ENCODE measurements around the gene PDE4D. TPM values are rescaled to one million over a fixed set of nuclear protein-coding genes. Genes with fewer than 3 reads are reported as not detected.

PDE4D gene
- total RNA-seq, 1 experiment from 2014 or later, result 3.3 TPM

DNA sequence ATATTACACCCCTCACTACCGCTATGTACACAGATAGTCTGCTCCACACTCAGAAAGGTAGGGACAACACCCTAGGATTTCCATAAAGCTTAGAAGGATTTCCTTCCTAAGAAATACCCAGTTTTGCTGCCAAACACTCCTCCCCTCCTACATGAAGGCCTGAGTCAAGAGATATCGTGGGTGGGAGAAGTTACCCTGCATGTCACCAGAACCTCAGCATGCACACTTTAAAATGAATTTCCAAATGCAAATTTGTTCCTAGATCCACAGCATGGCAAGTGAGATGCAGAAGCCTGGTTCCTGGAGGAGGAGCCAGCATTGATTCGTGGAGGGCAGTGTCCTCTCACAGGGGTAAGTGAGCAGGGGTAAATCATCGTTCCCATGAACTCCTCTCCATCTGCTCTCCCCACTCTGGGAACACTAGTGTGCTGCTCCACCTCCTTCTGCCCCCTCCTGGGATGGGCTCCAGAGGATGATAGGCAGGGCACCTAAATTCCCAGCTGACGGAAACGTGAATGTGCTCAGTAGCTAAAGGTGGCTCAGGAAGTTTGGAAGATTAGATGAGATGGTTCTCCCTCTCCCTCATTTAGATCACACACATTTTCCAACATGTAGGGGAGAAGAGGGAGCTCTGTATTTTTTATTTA is 76.7 kb downstream of the PDE4D start (continued):
- TF ChIP-seq, protein P1, sequence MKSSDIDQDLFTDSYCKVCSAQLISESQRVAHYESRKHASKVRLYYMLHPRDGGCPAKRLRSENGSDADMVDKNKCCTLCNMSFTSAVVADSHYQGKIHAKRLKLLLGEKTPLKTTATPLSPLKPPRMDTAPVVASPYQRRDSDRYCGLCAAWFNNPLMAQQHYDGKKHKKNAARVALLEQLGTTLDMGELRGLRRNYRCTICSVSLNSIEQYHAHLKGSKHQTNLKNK (CRISPR knock-in tag; IDR thresholded peaks at IDR 0.05), result no peak
- TF ChIP-seq, protein P2, sequence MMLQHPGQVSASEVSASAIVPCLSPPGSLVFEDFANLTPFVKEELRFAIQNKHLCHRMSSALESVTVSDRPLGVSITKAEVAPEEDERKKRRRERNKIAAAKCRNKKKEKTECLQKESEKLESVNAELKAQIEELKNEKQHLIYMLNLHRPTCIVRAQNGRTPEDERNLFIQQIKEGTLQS (CRISPR knock-in tag; conservative IDR thresholded peaks at IDR 0.05), result no peak
- TF ChIP-seq, protein P3, sequence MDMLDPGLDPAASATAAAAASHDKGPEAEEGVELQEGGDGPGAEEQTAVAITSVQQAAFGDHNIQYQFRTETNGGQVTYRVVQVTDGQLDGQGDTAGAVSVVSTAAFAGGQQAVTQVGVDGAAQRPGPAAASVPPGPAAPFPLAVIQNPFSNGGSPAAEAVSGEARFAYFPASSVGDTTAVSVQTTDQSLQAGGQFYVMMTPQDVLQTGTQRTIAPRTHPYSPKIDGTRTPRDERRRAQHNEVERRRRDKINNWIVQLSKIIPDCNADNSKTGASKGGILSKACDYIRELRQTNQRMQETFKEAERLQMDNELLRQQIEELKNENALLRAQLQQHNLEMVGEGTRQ (CRISPR knock-in tag; IDR thresholded peaks at IDR 0.05), result no peak
- TF ChIP-seq FOXP1 (CRISPR knock-in tag; IDR thresholded peaks at IDR 0.05; ENCODE audit: borderline replicate concordance), result no peak
- TF ChIP-seq ZNF671 (CRISPR knock-in tag; IDR thresholded peaks at IDR 0.05), result no peak
- TF ChIP-seq, protein P4, sequence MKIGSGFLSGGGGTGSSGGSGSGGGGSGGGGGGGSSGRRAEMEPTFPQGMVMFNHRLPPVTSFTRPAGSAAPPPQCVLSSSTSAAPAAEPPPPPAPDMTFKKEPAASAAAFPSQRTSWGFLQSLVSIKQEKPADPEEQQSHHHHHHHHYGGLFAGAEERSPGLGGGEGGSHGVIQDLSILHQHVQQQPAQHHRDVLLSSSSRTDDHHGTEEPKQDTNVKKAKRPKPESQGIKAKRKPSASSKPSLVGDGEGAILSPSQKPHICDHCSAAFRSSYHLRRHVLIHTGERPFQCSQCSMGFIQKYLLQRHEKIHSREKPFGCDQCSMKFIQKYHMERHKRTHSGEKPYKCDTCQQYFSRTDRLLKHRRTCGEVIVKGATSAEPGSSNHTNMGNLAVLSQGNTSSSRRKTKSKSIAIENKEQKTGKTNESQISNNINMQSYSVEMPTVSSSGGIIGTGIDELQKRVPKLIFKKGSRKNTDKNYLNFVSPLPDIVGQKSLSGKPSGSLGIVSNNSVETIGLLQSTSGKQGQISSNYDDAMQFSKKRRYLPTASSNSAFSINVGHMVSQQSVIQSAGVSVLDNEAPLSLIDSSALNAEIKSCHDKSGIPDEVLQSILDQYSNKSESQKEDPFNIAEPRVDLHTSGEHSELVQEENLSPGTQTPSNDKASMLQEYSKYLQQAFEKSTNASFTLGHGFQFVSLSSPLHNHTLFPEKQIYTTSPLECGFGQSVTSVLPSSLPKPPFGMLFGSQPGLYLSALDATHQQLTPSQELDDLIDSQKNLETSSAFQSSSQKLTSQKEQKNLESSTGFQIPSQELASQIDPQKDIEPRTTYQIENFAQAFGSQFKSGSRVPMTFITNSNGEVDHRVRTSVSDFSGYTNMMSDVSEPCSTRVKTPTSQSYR (CRISPR knock-in tag; IDR thresholded peaks at IDR 0.05), result no peak
- TF ChIP-seq PRRX2 (CRISPR knock-in tag; IDR thresholded peaks at IDR 0.05), result no peak
- no peak for TF ChIP-seq CREM (CRISPR knock-in tag; IDR thresholded peaks at IDR 0.05)
- TF ChIP-seq, protein P5, sequence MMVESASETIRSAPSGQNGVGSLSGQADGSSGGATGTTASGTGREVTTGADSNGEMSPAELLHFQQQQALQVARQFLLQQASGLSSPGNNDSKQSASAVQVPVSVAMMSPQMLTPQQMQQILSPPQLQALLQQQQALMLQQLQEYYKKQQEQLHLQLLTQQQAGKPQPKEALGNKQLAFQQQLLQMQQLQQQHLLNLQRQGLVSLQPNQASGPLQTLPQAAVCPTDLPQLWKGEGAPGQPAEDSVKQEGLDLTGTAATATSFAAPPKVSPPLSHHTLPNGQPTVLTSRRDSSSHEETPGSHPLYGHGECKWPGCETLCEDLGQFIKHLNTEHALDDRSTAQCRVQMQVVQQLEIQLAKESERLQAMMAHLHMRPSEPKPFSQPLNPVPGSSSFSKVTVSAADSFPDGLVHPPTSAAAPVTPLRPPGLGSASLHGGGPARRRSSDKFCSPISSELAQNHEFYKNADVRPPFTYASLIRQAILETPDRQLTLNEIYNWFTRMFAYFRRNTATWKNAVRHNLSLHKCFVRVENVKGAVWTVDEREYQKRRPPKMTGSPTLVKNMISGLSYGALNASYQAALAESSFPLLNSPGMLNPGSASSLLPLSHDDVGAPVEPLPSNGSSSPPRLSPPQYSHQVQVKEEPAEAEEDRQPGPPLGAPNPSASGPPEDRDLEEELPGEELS (CRISPR knock-in tag; IDR thresholded peaks at IDR 0.05), result no peak
- no peak for TF ChIP-seq TEAD4 (CRISPR knock-in tag; IDR thresholded peaks at IDR 0.05)

DNA sequence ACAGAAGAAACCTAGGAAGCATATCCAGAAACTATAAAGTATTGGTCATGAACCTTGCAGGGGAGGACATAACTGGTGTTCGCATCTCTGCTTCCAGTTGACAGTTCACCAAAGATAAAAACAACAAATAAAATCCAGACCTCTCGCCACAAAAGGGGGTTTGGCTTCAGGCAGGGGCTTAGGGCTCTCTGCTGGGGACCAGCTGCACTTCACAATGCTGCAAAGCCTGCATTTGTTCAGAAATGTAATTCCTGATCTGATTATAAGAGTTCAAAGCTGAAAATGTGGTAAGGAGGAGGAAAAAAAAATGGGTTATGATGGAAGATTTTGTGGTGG is 79.0 kb downstream of the PDE4D start:
- DNase-seq (ENCODE audit: low spot score) (no peak), ATAC-seq (no peak)
- peaks cover 3% of the 10 kb centered on the region; the same call in 1 of the 2 replicates for H3K27me3 Mint-ChIP-seq (ENCODE audit: low read depth)
- POLR2A ChIA-PET, result interaction anchor here (0.6 kb wide), 1 partner anchor 326 kb away, joined by 3 read pairs; no protein-coding TSS in a partner anchor
- no peaks in the 10 kb centered on the region for H3K9me3 Mint-ChIP-seq
- no peaks in the 10 kb centered on the region for H3K36me3 Mint-ChIP-seq
- no peak overlapping the region for H3K27ac Mint-ChIP-seq
- 0 out of 2 replicates have a peak, but pooled peaks cover 4% of the 10 kb centered on the region for H3K4me1 Mint-ChIP-seq
- TF ChIP-seq, protein P6, sequence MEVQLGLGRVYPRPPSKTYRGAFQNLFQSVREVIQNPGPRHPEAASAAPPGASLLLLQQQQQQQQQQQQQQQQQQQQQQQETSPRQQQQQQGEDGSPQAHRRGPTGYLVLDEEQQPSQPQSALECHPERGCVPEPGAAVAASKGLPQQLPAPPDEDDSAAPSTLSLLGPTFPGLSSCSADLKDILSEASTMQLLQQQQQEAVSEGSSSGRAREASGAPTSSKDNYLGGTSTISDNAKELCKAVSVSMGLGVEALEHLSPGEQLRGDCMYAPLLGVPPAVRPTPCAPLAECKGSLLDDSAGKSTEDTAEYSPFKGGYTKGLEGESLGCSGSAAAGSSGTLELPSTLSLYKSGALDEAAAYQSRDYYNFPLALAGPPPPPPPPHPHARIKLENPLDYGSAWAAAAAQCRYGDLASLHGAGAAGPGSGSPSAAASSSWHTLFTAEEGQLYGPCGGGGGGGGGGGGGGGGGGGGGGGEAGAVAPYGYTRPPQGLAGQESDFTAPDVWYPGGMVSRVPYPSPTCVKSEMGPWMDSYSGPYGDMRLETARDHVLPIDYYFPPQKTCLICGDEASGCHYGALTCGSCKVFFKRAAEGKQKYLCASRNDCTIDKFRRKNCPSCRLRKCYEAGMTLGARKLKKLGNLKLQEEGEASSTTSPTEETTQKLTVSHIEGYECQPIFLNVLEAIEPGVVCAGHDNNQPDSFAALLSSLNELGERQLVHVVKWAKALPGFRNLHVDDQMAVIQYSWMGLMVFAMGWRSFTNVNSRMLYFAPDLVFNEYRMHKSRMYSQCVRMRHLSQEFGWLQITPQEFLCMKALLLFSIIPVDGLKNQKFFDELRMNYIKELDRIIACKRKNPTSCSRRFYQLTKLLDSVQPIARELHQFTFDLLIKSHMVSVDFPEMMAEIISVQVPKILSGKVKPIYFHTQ (CRISPR knock-in tag; IDR thresholded peaks at IDR 0.05), result no peak
- no peak for TF ChIP-seq RELA (CRISPR knock-in tag; IDR thresholded peaks at IDR 0.05; ENCODE audit: borderline replicate concordance)
- TF ChIP-seq ELF4 (CRISPR knock-in tag; IDR thresholded peaks at IDR 0.05; ENCODE audit: low read depth), result no peak
- TF ChIP-seq TEAD1 (CRISPR knock-in tag; IDR thresholded peaks at IDR 0.05), result no peak
- no peak for TF ChIP-seq ZNF121 (CRISPR knock-in tag; IDR thresholded peaks at IDR 0.05)
- no peak for TF ChIP-seq FOXK1 (CRISPR knock-in tag; IDR thresholded peaks at IDR 0.05)
- TF ChIP-seq, protein P7, sequence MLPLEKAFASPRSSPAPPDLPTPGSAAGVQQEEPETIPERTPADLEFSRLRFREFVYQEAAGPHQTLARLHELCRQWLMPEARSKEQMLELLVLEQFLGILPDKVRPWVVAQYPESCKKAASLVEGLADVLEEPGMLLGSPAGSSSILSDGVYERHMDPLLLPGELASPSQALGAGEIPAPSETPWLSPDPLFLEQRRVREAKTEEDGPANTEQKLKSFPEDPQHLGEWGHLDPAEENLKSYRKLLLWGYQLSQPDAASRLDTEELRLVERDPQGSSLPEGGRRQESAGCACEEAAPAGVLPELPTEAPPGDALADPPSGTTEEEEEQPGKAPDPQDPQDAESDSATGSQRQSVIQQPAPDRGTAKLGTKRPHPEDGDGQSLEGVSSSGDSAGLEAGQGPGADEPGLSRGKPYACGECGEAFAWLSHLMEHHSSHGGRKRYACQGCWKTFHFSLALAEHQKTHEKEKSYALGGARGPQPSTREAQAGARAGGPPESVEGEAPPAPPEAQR (CRISPR knock-in tag; IDR thresholded peaks at IDR 0.05), result no peak
- TF ChIP-seq, protein P3 (CRISPR knock-in tag; IDR thresholded peaks at IDR 0.05), result no peak
- CTCF ChIA-PET, result interaction anchor here (0.8 to 2.3 kb wide), 14 partner anchors 8 to 472 kb away, joined by 3 to 30 read pairs (median 4); no protein-coding TSS in a partner anchor
- H3K4me3 Mint-ChIP-seq, result no peak overlapping the region
